ENCODE data around the gene CHTOP. TPM values are rescaled to one million over a fixed set of nuclear protein-coding genes. Genes with fewer than 3 reads are reported as not detected.
A peak's percentile ranks its signal among the peaks of the same experiment; 100 is the strongest.

Gene CHTOP
- total RNA-seq, 1 donor from 2014 or later, result 47.9 TPM

- H3K4me1 Mint-ChIP-seq (ENCODE audit: low read depth), result peaks cover 81% of the 10 kb centered on the region
- TF ChIP-seq CTCF (IDR thresholded peaks at IDR 0.05), result no peak
- peak overlapping the region; percentile 14 for H3K27ac Mint-ChIP-seq (ENCODE audit: unreplicated experiment)
- no peaks in the 10 kb centered on the region for H3K27me3 Mint-ChIP-seq (ENCODE audit: low read depth)
- peaks cover 5% of the 10 kb centered on the region for H3K36me3 Mint-ChIP-seq (ENCODE audit: low read depth)
- H3K9me3 Mint-ChIP-seq (ENCODE audit: low read depth), result no peaks in the 10 kb centered on the region
- H3K4me3 Mint-ChIP-seq (ENCODE audit: unreplicated experiment), result no peak overlapping the region
- DNase-seq (ENCODE audit: low spot score), result peak; percentile 60
These were observed 5.1 kb upstream of the CHTOP start for GRCh38 chr1:153628638-153629342.

GRCh38 chr1:153629343-153629665, 4.6 kb upstream of the CHTOP start:
- Mint-ChIP-seq H3K27ac (ENCODE audit: unreplicated experiment) (peak overlapping the region; percentile 81), H3K36me3 (ENCODE audit: low read depth) (peaks cover under 1% of the 10 kb centered on the region), H3K27me3 (ENCODE audit: low read depth) (no peaks in the 10 kb centered on the region), H3K4me3 (ENCODE audit: unreplicated experiment) (no peak overlapping the region), H3K9me3 (ENCODE audit: low read depth) (no peaks in the 10 kb centered on the region), H3K4me1 (ENCODE audit: low read depth) (peaks cover 80% of the 10 kb centered on the region)
- DNase-seq (ENCODE audit: low spot score), result peak; percentile 64
- no peak for TF ChIP-seq CTCF (IDR thresholded peaks at IDR 0.05)

GRCh38 chr1:153629971-153630370, 3.9 kb upstream of the CHTOP start:
- DNase-seq (ENCODE audit: low spot score), result peak; percentile 64
- no peaks in the 10 kb centered on the region for H3K9me3 Mint-ChIP-seq (ENCODE audit: low read depth)
- H3K27me3 Mint-ChIP-seq (ENCODE audit: low read depth), result no peaks in the 10 kb centered on the region
- H3K4me1 Mint-ChIP-seq (ENCODE audit: low read depth), result peaks cover 78% of the 10 kb centered on the region
- no peak for TF ChIP-seq CTCF (IDR thresholded peaks at IDR 0.05)
- H3K36me3 Mint-ChIP-seq (ENCODE audit: low read depth), result peaks cover 2% of the 10 kb centered on the region
- peak overlapping the region; percentile 81 for H3K27ac Mint-ChIP-seq (ENCODE audit: unreplicated experiment)
- H3K4me3 Mint-ChIP-seq (ENCODE audit: unreplicated experiment), result no peak overlapping the region

- no peaks in the 10 kb centered on the region for H3K9me3 Mint-ChIP-seq (ENCODE audit: low read depth)
- DNase-seq (ENCODE audit: low spot score), result peak; percentile 77
- no peak overlapping the region for H3K4me3 Mint-ChIP-seq (ENCODE audit: unreplicated experiment)
- no peak for TF ChIP-seq CTCF (IDR thresholded peaks at IDR 0.05)
- H3K27ac Mint-ChIP-seq (ENCODE audit: unreplicated experiment), result peak overlapping the region; percentile 81
- peaks cover 76% of the 10 kb centered on the region for H3K4me1 Mint-ChIP-seq (ENCODE audit: low read depth)
- no peaks in the 10 kb centered on the region for H3K27me3 Mint-ChIP-seq (ENCODE audit: low read depth)
- H3K36me3 Mint-ChIP-seq (ENCODE audit: low read depth), result peaks cover 4% of the 10 kb centered on the region
These were observed 3.5 kb upstream of the CHTOP start for GRCh38 chr1:153630384-153630783.

- Mint-ChIP-seq H3K9me3 (ENCODE audit: low read depth) (no peaks in the 10 kb centered on the region), H3K27ac (ENCODE audit: unreplicated experiment) (peak overlapping the region; percentile 76), H3K4me3 (ENCODE audit: unreplicated experiment) (no peak overlapping the region), H3K36me3 (ENCODE audit: low read depth) (peaks cover 5% of the 10 kb centered on the region), H3K27me3 (ENCODE audit: low read depth) (no peaks in the 10 kb centered on the region), H3K4me1 (ENCODE audit: low read depth) (peaks cover 71% of the 10 kb centered on the region)
- no peak for TF ChIP-seq CTCF (IDR thresholded peaks at IDR 0.05)
- peak; percentile 30 for DNase-seq (ENCODE audit: low spot score)
These were observed 2.5 kb upstream of the CHTOP start for GRCh38 chr1:153631047-153632022.

Data from chondrocyte (in vitro differentiated cells).